ENCODE results near the gene CDH4.

GRCh38 chr20:61486198-61486597, 234.1 kb downstream of the CDH4 start:
- TF ChIP-seq CTCF (IDR thresholded peaks at IDR 0.05), result no peak
- TF ChIP-seq EP300 (IDR thresholded peaks at IDR 0.05), result no peak

Data from sigmoid colon (tissue), 4 donors.